HUDEP-2 (cell line): Measurements from ENCODE around the gene IL1RAPL1.

Experiments used
- DNase-seq, 76 experiments: peaks; one replicate each; lab custom pipeline; 2025; ENCODE audit not compliant: unreplicated experiment in 76 of 76; lab: John Stamatoyannopoulos, UW

IL1RAPL1 gene

DNA sequence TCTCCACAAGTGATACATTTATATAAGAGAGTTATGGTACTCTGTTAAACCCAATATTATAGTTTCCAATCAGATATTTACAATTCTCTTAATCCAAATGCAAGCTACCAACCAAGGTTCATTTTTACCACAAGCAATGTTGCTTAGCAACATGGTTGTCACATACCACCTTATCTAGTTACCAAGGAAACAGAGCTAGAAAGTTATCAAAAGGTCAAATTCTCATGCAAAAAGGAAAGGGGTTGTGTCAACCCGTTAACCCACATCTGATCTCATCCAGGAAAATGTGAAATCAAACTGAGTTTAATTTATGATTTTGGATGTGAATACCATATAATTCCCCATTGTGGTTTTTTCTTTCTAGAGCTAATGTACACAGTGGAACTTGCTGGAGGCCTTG is 1354.0 kb downstream of the IL1RAPL1 start:
- DNase-seq = no peak

DNA sequence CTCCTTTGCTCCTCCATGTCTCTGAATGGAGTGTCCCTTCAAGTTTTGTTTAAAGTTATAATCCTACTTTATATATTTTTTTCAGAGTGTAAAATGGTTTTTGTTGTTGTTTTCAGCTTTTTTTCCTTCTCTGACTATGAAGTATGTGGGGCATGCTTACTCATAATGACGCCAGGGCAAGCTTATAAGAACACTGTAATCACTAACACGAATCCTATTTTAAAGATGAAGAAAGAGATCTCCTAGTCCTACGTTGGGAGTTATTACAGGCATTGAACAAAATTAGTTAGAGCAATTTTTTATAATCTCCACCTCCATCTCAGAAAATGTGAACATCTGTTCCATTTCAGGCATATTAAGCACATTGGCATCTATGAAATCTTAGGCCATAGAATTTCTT is 1360.0 kb downstream of the IL1RAPL1 start:
- DNase-seq = no peak

- no peak for DNase-seq
Observed at GRCh38 chrX:29948653-29949052, 1361.4 kb downstream of the IL1RAPL1 start.

DNA sequence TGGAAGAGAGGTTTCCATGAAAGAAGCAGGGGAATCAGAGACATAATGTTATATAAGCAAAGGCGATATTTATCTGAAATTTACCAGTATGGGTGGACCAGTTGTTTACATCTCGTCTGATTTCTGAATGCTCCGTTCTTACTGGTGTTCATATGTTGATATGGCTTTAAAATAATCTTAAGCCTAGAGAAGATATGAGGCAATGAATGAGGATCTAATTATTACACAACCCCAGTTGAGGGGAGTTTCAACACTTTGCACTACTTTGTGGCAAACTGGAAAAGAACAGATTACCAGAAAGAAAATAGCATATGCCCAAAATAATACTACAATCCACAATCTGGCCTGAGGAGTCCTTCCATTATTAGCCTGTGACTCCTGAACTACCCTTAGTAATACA is 1364.8 kb downstream of the IL1RAPL1 start:
- DNase-seq = no peak

DNA sequence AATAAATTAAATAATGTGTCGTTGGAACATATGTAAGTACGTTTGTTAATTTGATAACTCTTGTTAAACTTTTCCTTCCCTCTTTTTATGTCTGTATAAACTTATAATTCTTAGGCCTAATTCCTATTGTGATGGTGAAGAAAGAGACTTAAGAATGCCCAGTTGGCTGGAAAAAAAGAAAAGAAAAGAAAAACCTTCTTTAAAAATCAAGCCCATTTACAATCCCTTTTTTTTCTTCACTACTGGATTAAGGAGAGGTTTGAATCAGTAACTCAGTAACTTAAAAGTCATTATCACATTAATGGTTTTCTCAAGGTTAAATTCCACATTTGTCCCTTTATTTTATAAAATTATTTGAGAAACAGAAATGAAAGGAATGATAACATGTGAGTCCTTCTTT is 1374.8 kb downstream of the IL1RAPL1 start:
- DNase-seq = no peak

DNA sequence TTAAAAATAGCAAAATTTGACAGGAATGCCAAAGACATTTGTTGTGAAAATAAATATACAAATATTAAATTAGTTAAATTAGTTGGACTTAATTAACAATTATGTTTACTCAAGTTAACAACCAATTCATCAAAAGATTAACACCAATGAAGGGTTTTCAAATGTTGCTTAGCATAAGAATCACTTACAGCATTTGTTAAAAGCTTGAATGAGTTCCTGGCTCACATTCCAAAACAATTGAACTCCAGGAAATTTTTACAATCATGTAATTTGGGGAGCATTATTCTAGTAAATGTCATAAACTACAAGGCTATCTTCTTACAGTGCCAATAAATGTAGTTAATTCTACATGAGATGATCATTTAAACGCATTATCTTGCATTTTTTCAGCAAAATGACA is 1378.4 kb downstream of the IL1RAPL1 start:
- DNase-seq = no peak

DNA sequence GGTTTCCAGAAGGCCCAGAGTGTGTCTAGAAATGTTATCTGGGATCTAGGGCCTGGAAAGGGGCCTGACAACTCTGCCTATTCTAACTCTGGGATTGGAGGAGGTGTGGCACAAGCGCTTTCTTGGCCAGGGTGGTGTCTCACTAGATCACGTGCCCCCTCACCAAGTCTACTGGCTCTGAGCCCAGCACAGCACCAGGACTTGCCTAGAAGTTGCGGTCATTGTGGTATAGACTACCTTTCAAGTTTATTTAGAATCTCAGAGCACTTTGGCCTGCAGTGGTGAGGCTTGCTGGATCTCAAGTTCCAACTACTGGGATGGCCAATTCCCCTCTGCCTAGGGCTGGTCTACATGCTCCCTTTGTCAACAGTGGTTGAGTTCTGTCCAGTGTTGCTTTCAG is 1404.8 kb downstream of the IL1RAPL1 start:
- no peak for DNase-seq

GRCh38 chrX:30005813-30006212 is 1418.6 kb downstream of the IL1RAPL1 start:
- DNase-seq = no peak
